ENCODE data around the gene CCDC197. TPM values are rescaled to one million over a fixed set of nuclear protein-coding genes. Genes with fewer than 3 reads are reported as not detected.

The CCDC197 gene
- total and polyA plus RNA-seq, 3 experiments from 2014 or later: not detected

- CTCF ChIA-PET: interaction anchor here (33.9 kb wide), 1 partner anchor 45 kb away, joined by 945 read pairs; no protein-coding TSS in a partner anchor
- Histone ChIP-seq H3K36me3 (ENCODE audit: insufficient read depth, low read length) (no peaks in the 10 kb centered on the region), H3K27me3 (ENCODE audit: insufficient read depth, low read length, poor library complexity, severe bottlenecking) (no peaks in the 10 kb centered on the region), H3K4me1 (ENCODE audit: insufficient read depth, low read length) (no peaks in the 10 kb centered on the region), H3K9me3 (ENCODE audit: low read length) (no peaks in the 10 kb centered on the region), H3K27ac (ENCODE audit: low read depth, low read length) (no peak overlapping the region), H3K4me3 (ENCODE audit: low read length) (no peak overlapping the region)
- H3K27ac Mint-ChIP-seq: no peak overlapping the region
- no peaks in the 10 kb centered on the region for H3K9me3 Mint-ChIP-seq
- no peaks in the 10 kb centered on the region for H3K36me3 Mint-ChIP-seq
- H3K4me1 Mint-ChIP-seq: no peaks in the 10 kb centered on the region
- DNase-seq: no peak
- POLR2A ChIA-PET: no interaction called here
- peaks cover 0 to 4% of the 10 kb centered on the region in 2 donors for H3K27me3 Mint-ChIP-seq
- H3K4me3 Mint-ChIP-seq: no peak overlapping the region
These were observed 9.2 kb upstream of the CCDC197 start for GRCh38 chr14:93987815-93988476.

- no peaks in the 10 kb centered on the region for H3K36me3 Mint-ChIP-seq
- no peak overlapping the region for H3K4me3 ChIP-seq (ENCODE audit: low read length)
- POLR2A ChIA-PET: no interaction called here
- H3K27ac Mint-ChIP-seq: peak overlapping the region in 1 of 8 donors; percentile 5
- H3K9me3 Mint-ChIP-seq: no peaks in the 10 kb centered on the region
- no peak for DNase-seq
- CTCF ChIA-PET: interaction anchor here (3.3 to 6.5 kb wide), 2 partner anchors 19 to 50 kb away, joined by 10 to 29 read pairs; no protein-coding TSS in a partner anchor
- no peaks in the 10 kb centered on the region for H3K9me3 ChIP-seq (ENCODE audit: low read length)
- no peaks in the 10 kb centered on the region for H3K4me1 ChIP-seq (ENCODE audit: insufficient read depth, low read length)
- peak overlapping the region in 1 of 7 donors; percentile 4 for H3K4me3 Mint-ChIP-seq
- no peaks in the 10 kb centered on the region for H3K27me3 ChIP-seq (ENCODE audit: insufficient read depth, low read length, poor library complexity, severe bottlenecking)
- H3K27me3 Mint-ChIP-seq: no peaks in the 10 kb centered on the region
- H3K36me3 ChIP-seq (ENCODE audit: insufficient read depth, low read length): no peaks in the 10 kb centered on the region
- peaks cover 0 to 3% (median 0%) of the 10 kb centered on the region in 3 donors for H3K4me1 Mint-ChIP-seq
- H3K27ac ChIP-seq (ENCODE audit: low read depth, low read length): no peak overlapping the region
These were observed 7.2 kb upstream of the CCDC197 start for GRCh38 chr14:93989939-93990338.

- Mint-ChIP-seq H3K4me3 (no peak overlapping the region), H3K27me3 (peaks cover 0 to 2% of the 10 kb centered on the region in 2 donors), H3K9me3 (no peaks in the 10 kb centered on the region), H3K27ac (peak overlapping the region in 1 of 8 donors; percentile 17), H3K36me3 (no peaks in the 10 kb centered on the region), H3K4me1 (peaks cover 0 to 4% (median 0%) of the 10 kb centered on the region in 3 donors)
- H3K27ac ChIP-seq (ENCODE audit: low read depth, low read length): no peak overlapping the region
- no peak overlapping the region for H3K4me3 ChIP-seq (ENCODE audit: low read length)
- no peaks in the 10 kb centered on the region for H3K27me3 ChIP-seq (ENCODE audit: insufficient read depth, low read length, poor library complexity, severe bottlenecking)
- no peaks in the 10 kb centered on the region for H3K4me1 ChIP-seq (ENCODE audit: insufficient read depth, low read length)
- POLR2A ChIA-PET: no interaction called here
- H3K9me3 ChIP-seq (ENCODE audit: low read length): no peaks in the 10 kb centered on the region
- DNase-seq: no peak
- no peaks in the 10 kb centered on the region for H3K36me3 ChIP-seq (ENCODE audit: insufficient read depth, low read length)
- CTCF ChIA-PET: interaction anchor here (0.9 to 6.5 kb wide), 4 partner anchors 10 to 52 kb away, joined by 3 to 29 read pairs (median 7); no protein-coding TSS in a partner anchor
These were observed 5.9 kb upstream of the CCDC197 start for GRCh38 chr14:93991212-93991611.

DNA sequence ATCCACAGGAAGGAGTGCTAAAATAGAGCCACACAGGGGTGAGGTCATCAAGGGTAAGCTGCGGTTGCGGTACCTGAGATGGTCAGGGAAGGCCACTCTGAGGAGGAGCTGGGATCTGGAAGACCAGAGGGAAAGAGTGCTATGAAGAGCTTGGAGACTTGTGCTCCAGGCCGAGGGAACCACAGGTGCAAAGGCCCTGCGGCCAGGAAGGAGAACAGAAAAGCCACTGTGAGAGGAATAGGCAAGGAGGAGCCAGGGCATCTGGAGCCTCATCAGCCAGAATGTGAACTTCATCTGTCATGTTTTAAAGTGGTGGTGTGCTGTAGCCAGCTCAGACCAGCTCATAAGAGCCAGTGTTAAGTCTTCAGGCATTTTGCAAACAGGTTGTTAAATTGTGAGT, 5.5 kb upstream of the CCDC197 start:
- POLR2A ChIA-PET: no interaction called here
- no peaks in the 10 kb centered on the region for H3K9me3 Mint-ChIP-seq
- no peak overlapping the region for H3K4me3 ChIP-seq (ENCODE audit: low read length)
- no peaks in the 10 kb centered on the region for H3K36me3 Mint-ChIP-seq
- peaks cover 0 to 2% of the 10 kb centered on the region in 2 donors for H3K27me3 Mint-ChIP-seq
- CTCF ChIA-PET: interaction anchor here (1.4 to 6.5 kb wide), 4 partner anchors 9 to 52 kb away, joined by 4 to 29 read pairs (median 9); no protein-coding TSS in a partner anchor
- H3K4me1 ChIP-seq (ENCODE audit: insufficient read depth, low read length): no peaks in the 10 kb centered on the region
- H3K9me3 ChIP-seq (ENCODE audit: low read length): no peaks in the 10 kb centered on the region
- H3K27ac ChIP-seq (ENCODE audit: low read depth, low read length): no peak overlapping the region
- DNase-seq: no peak
- H3K4me3 Mint-ChIP-seq: no peak overlapping the region
- no peaks in the 10 kb centered on the region for H3K36me3 ChIP-seq (ENCODE audit: insufficient read depth, low read length)
- peaks cover 0 to 4% (median 0%) of the 10 kb centered on the region in 3 donors for H3K4me1 Mint-ChIP-seq
- no peaks in the 10 kb centered on the region for H3K27me3 ChIP-seq (ENCODE audit: insufficient read depth, low read length, poor library complexity, severe bottlenecking)
- peak overlapping the region in 1 of 8 donors; percentile 17 for H3K27ac Mint-ChIP-seq

- H3K27ac Mint-ChIP-seq: no peak overlapping the region
- H3K4me3 Mint-ChIP-seq: no peak overlapping the region
- H3K9me3 ChIP-seq (ENCODE audit: low read length): no peaks in the 10 kb centered on the region
- H3K4me1 Mint-ChIP-seq: peaks cover 0 to 4% (median 0%) of the 10 kb centered on the region in 3 donors
- no peaks in the 10 kb centered on the region for H3K9me3 Mint-ChIP-seq
- no peaks in the 10 kb centered on the region for H3K27me3 ChIP-seq (ENCODE audit: insufficient read depth, low read length, poor library complexity, severe bottlenecking)
- H3K4me1 ChIP-seq (ENCODE audit: insufficient read depth, low read length): no peaks in the 10 kb centered on the region
- no peaks in the 10 kb centered on the region for H3K36me3 ChIP-seq (ENCODE audit: insufficient read depth, low read length)
- H3K4me3 ChIP-seq (ENCODE audit: low read length): no peak overlapping the region
- H3K36me3 Mint-ChIP-seq: no peaks in the 10 kb centered on the region
- POLR2A ChIA-PET: no interaction called here
- DNase-seq: no peak
- peaks cover 0 to 2% of the 10 kb centered on the region in 2 donors for H3K27me3 Mint-ChIP-seq
- CTCF ChIA-PET: interaction anchor here (1.3 to 6.5 kb wide), 5 partner anchors 8 to 54 kb away, joined by 3 to 29 read pairs (median 8); no protein-coding TSS in a partner anchor
- no peak overlapping the region for H3K27ac ChIP-seq (ENCODE audit: low read depth, low read length)
These were observed 3.7 kb upstream of the CCDC197 start for GRCh38 chr14:93993382-93993781.

- Histone ChIP-seq H3K4me1 (ENCODE audit: insufficient read depth, low read length) (no peaks in the 10 kb centered on the region), H3K9me3 (ENCODE audit: low read length) (no peaks in the 10 kb centered on the region), H3K36me3 (ENCODE audit: insufficient read depth, low read length) (no peaks in the 10 kb centered on the region), H3K4me3 (ENCODE audit: low read length) (no peak overlapping the region), H3K27ac (ENCODE audit: low read depth, low read length) (no peak overlapping the region), H3K27me3 (ENCODE audit: insufficient read depth, low read length, poor library complexity, severe bottlenecking) (no peaks in the 10 kb centered on the region)
- no peaks in the 10 kb centered on the region for H3K9me3 Mint-ChIP-seq
- peaks cover 0 to 4% (median 0%) of the 10 kb centered on the region in 3 donors for H3K4me1 Mint-ChIP-seq
- CTCF ChIA-PET: interaction anchor here (0.8 to 6.5 kb wide), 4 partner anchors 9 to 55 kb away, joined by 3 to 29 read pairs (median 6); no protein-coding TSS in a partner anchor
- no peak overlapping the region for H3K4me3 Mint-ChIP-seq
- no peaks in the 10 kb centered on the region for H3K36me3 Mint-ChIP-seq
- H3K27me3 Mint-ChIP-seq: peaks cover 0 to 2% of the 10 kb centered on the region in 2 donors
- H3K27ac Mint-ChIP-seq: no peak overlapping the region
- DNase-seq: no peak
- POLR2A ChIA-PET: no interaction called here
These were observed 2.0 kb upstream of the CCDC197 start for GRCh38 chr14:93994919-93995682.

DNA sequence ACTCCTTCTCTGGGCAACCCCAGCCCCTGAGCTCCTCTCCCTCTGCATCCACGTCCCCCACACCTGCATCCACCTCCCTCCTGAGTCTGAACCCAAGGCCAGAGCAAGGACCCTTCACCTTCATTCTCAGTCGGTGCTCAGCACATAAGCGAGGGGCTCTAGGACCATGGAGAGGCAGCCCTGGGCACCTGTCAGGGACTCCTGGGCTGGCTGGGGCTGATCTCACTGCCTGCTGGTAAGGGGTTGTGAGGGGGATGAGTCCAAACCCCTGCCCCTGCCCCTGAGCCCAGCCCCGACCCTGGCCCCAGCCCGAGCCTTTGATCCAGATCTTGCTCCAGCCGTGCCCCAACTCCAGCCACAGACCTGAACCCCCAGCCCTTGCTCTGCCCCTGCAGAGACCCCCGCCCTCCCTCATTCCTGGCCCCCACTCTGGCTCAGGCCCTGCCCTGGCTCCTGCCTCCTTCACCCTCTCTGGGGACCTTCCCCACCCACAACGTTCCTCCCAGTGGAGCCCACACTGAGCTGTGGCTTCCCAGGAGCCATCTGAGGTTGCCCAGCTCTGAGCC, 888 bp upstream of the CCDC197 start:
- ChIA-PET CTCF (interaction anchor here (0.8 to 11.1 kb wide), 5 partner anchors 9 to 57 kb away, joined by 3 to 272 read pairs (median 3); no protein-coding TSS in a partner anchor), POLR2A (no interaction called here)
- Mint-ChIP-seq H3K36me3 (no peaks in the 10 kb centered on the region), H3K27me3 (peaks cover 0 to 6% of the 10 kb centered on the region in 2 donors), H3K9me3 (no peaks in the 10 kb centered on the region), H3K27ac (peak overlapping the region in 1 of 8 donors; percentile 85), H3K4me1 (peaks cover 0 to 4% (median 0%) of the 10 kb centered on the region in 3 donors), H3K4me3 (no peak overlapping the region)
- DNase-seq: no peak
- Histone ChIP-seq H3K27ac (ENCODE audit: low read depth, low read length) (no peak overlapping the region), H3K27me3 (ENCODE audit: insufficient read depth, low read length, poor library complexity, severe bottlenecking) (no peaks in the 10 kb centered on the region), H3K4me1 (ENCODE audit: insufficient read depth, low read length) (no peaks in the 10 kb centered on the region), H3K36me3 (ENCODE audit: insufficient read depth, low read length) (no peaks in the 10 kb centered on the region), H3K9me3 (ENCODE audit: low read length) (no peaks in the 10 kb centered on the region), H3K4me3 (ENCODE audit: low read length) (no peak overlapping the region)

All from CD8-positive, alpha-beta memory T cell (primary cell).